Testis (tissue), 3 donors: ENCODE data around the gene PPP2R3C. TPM values are rescaled to one million over a fixed set of nuclear protein-coding genes. Genes with fewer than 3 reads are reported as not detected.

ENCODE experiments used
- DNase-seq: peaks from one replicate; pipeline ENCODE4 v3.0.0-alpha.2; 2019
- H3K27ac ChIP-seq, 2 donors: fragments of 200-600 bp; sonication (generic); one replicate each; pipeline ENCODE4 v1.5.1; 2019
- H3K27me3 ChIP-seq: fragments of 200-600 bp; sonication (generic); one replicate; pipeline ENCODE4 v1.5.1; 2019
- H3K36me3 ChIP-seq: fragments of 200-600 bp; sonication (generic); one replicate; pipeline ENCODE4 v1.5.1; 2017; ENCODE audit warnings: low read depth; ENCODE audit errors: missing control alignments
- H3K4me1 ChIP-seq: fragments of 200-600 bp; sonication (generic); one replicate; pipeline ENCODE4 v1.5.1; 2019
- H3K4me3 ChIP-seq, 2 donors: fragments of 200-600 bp; sonication (generic); one replicate each; pipeline ENCODE4 v1.5.1; 2017 to 2019
- H3K9me3 ChIP-seq: fragments of 200-600 bp; sonication (generic); one replicate; pipeline ENCODE4 v1.5.1; 2017
- POLR2A ChIP-seq: fragments of 450-650 bp; IDR thresholded peaks from one replicate; pipeline ENCODE4 v1.6.1; 2017; ENCODE audit warnings: antibody characterized with exemption, mild to moderate bottlenecking, moderate library complexity
- WGBS, 2 donors: methylation state at CpG; one replicate each; pipeline ENCODE4 v1.1.5; 2018; 5-methylcytosine and 5-hydroxymethylcytosine counted together
- intact Hi-C: fragments of 100-400 bp; cut with DNase I; formaldehyde crosslinking; loops from one replicate; pipeline ENCODE4 v1.15.1; 2023; ENCODE audit warnings: low total_unique reads
- polyA plus RNA-seq: library from polyadenylated mRNA; stranded (reverse); fragments of 350-450 nt; fragmentation: Illumina TruSeq; extraction: RNeasy Lipid Tissue Mini Kit (QIAGEN cat#74804); gene quantifications from one replicate; pipeline ENCODE4 v1.2.3, GENCODE V29; 2014; ENCODE audit warnings: low read depth, low replicate concordance; ENCODE audit not compliant: insufficient read depth
- total RNA-seq, 2 donors: library from RNA; depleted of rRNA; stranded (reverse); fragments of >200 nt; gene quantifications; one replicate each; pipeline ENCODE4 v1.2.3, GENCODE V29; 2016
- TF ChIP-seq, protein P1 (sequence below), 3 experiments: fragments of 450-650 bp in 2 of 3; fragments of 200-600 bp in 1 of 3; sonication (generic) in 1 of 3; IDR thresholded peaks; one replicate each; pipeline ENCODE4 v1.5.1; 2016 to 2019; ENCODE audit warnings: antibody characterized with exemption in 3 of 3, mild to moderate bottlenecking in 2 of 3, moderate library complexity in 1 of 3

PPP2R3C gene
- total and polyA plus RNA-seq, 3 donors from 2014 or later: 30.6 to 92.3 (median 37.5) TPM

DNA sequence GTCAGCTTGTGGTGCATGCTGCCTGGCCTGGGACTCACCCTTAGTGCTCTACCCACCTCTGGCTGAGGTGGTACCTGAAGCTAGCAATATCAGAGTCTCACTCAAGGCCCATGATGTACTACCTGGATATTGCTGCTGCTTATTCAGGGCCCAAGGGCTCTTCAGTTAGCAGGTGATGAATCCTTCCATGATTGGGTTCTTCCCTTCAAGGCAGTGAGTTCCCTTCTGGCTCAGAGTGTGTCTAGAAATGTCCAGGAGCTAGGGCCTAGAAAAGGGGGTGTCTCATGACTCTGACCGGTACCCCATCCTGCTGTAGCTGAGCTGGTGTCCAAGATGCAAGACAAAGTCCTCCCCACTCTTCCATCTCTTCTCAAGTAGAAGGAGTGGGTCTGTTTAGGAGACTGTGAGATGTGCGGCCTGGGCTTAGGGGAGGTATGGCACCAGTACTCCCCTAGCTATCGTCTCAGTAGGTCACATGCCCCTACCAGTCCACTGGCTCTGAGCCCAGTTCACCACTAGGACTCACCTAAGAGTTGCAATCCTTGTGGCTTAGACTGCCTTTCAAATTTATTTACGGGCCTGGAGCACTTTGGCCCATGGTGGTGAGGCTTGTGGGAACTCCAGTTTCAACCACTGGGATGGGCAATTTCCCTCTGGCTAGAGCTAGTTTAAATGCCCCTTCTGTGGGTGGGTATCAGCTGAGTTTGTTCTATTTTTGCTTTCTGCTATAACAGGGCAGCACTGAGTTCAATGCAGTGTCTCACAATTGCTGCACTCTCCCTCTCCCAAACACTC is 12.7 kb upstream of the PPP2R3C start:
- no peak for DNase-seq
- TF ChIP-seq POLR2A: no peak
- TF ChIP-seq, protein P1, sequence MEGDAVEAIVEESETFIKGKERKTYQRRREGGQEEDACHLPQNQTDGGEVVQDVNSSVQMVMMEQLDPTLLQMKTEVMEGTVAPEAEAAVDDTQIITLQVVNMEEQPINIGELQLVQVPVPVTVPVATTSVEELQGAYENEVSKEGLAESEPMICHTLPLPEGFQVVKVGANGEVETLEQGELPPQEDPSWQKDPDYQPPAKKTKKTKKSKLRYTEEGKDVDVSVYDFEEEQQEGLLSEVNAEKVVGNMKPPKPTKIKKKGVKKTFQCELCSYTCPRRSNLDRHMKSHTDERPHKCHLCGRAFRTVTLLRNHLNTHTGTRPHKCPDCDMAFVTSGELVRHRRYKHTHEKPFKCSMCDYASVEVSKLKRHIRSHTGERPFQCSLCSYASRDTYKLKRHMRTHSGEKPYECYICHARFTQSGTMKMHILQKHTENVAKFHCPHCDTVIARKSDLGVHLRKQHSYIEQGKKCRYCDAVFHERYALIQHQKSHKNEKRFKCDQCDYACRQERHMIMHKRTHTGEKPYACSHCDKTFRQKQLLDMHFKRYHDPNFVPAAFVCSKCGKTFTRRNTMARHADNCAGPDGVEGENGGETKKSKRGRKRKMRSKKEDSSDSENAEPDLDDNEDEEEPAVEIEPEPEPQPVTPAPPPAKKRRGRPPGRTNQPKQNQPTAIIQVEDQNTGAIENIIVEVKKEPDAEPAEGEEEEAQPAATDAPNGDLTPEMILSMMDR (IDR thresholded peaks at IDR 0.05): no peak
- WGBS, 2 donors: 91 to 93% methylated on average over 4 of the region's 4 CpGs
- Histone ChIP-seq H3K9me3 (no peaks in the 10 kb centered on the region), H3K4me3 (no peak overlapping the region), H3K36me3 (no peaks in the 10 kb centered on the region), H3K27me3 (no peaks in the 10 kb centered on the region), H3K27ac (no peak overlapping the region), H3K4me1 (no peaks in the 10 kb centered on the region)
- intact Hi-C loops: no loop called here

DNA sequence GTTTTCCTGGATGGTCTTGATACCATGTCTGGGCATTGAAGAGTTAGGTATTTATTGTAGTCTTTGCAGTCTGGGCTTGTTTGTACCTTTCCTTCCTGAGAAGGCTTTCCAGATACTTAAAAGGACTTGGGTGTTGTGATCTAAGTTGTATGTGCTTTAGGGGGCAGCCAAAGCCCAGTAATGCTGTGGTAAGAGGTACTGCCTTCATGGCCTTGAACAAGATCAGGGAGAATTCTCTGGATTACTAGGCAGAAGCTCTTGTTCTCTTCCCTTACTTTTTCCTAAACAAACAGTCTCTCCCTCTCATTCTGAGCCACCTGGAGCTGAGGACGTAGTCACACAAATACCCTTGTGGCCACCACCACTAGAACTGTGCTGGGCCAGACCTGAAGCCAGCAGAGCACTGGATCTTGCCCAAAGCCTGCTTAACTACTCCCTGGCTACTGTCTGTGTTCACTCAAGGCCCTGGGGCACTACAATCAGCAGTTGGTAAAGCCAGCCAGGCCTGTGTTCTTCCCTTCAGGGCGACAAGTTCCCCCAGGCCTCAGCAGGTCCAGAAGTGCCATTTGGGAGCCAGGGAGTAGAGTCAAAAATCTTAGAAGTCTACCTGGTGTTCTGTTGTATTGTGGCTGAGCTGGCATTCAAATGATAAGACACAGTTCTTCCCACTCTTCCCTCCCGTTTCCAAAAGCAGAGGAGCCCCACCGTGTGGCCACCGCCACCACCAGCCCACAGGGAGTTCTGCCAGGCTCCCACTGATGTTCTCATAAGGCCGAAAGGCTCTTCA is 11.9 kb upstream of the PPP2R3C start:
- 78 to 81% methylated on average over 6 of the region's 6 CpGs for WGBS, 2 donors
- Histone ChIP-seq H3K27ac (no peak overlapping the region), H3K27me3 (no peaks in the 10 kb centered on the region), H3K4me1 (no peaks in the 10 kb centered on the region), H3K4me3 (no peak overlapping the region), H3K9me3 (no peaks in the 10 kb centered on the region), H3K36me3 (no peaks in the 10 kb centered on the region)
- intact Hi-C loops: no loop called here
- no peak for DNase-seq
- no peak for TF ChIP-seq POLR2A

DNA sequence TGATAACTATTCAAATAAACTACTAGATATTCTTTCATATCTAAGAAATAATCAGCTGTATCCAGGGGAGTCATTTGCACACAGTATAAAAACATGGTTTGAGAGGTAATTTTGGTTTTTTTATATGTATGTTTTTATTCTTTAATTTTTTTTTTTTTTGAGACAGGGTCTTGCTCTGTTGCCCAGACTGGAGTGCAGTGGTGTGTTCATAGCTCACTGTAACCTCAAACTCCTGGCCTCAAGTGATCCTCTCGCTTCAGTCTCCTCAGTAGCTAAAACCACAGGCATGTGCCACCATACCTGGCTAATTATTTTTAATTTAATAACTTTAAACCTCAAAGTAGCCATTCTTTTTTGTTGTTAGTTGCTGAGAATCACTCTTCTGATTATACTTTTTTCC is 2.3 kb upstream of the PPP2R3C start:
- no peak for TF ChIP-seq POLR2A
- TF ChIP-seq, protein P1 (IDR thresholded peaks at IDR 0.05): no peak
- intact Hi-C loops: loop anchor here (10.0 kb wide), 1 partner anchor 291 kb away; no protein-coding TSS in a partner anchor
- Histone ChIP-seq H3K9me3 (no peaks in the 10 kb centered on the region), H3K36me3 (no peaks in the 10 kb centered on the region), H3K27ac (no peak overlapping the region), H3K4me3 (no peak overlapping the region), H3K27me3 (no peaks in the 10 kb centered on the region), H3K4me1 (peaks cover 11% of the 10 kb centered on the region)
- 90 to 100% methylated on average over 1 of the region's 1 CpG for WGBS, 2 donors
- DNase-seq: no peak

DNA sequence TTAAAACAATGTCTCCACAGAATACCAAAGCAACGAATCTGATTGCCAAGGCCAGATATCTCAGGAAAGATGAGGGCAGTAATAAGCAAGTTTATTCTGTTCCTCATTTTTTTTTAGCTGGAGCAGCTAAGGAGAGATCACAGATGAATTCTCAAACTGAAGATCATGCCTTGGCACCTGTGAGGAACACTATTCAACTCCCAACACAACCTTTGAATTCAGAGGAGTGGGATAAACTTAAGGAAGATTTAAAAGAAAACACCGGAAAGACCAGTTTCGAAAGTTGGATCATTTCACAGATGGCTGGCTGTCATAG is 1.6 kb upstream of the PPP2R3C start:
- H3K4me3 ChIP-seq: peak overlapping the region in 1 of 2 donors; percentile 90
- no peaks in the 10 kb centered on the region for H3K9me3 ChIP-seq
- 41 to 44% methylated on average over 3 of the region's 3 CpGs for WGBS, 2 donors
- intact Hi-C loops: loop anchor here (10.0 kb wide), 1 partner anchor 291 kb away; no protein-coding TSS in a partner anchor
- H3K27ac ChIP-seq: peak overlapping the region in 1 of 2 donors; percentile 97
- no peak for DNase-seq
- TF ChIP-seq, protein P1 (IDR thresholded peaks at IDR 0.05): no peak
- no peak for TF ChIP-seq POLR2A
- no peaks in the 10 kb centered on the region for H3K36me3 ChIP-seq
- H3K27me3 ChIP-seq: no peaks in the 10 kb centered on the region
- H3K4me1 ChIP-seq: peaks cover 11% of the 10 kb centered on the region

DNA sequence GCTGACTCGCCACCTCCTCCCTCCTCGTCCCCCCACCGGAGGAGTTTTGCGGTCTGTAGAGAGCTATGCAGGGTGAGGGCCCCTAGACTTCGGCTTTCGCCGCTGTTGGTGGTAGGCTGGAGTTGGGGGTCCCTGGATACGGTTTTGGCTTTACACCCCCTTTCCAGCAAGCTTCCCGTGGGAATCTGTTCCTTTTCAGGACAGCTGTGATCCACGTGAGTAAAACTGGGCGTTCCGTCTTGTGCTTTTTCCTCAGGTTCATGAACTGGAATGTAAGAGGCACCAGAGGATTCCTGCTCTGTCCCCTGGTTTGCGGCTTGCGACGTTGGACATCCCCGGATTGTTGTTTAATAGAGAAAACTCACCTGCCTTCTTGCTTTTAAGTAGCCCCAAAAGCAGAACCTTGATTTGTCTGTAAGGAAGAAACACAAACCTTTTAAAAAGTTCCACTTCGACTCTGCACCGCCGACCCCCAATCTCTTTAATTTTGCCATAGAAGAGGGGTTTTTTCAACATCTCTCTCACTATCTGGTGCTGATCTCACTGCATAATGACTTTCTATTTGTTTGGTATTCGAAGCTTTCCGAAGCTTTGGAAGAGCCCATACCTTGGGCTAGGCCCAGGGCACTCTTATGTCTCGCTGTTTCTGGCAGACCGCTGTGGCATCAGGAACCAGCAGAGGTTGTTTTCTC is 1.1 kb upstream of the PPP2R3C start:
- 4 to 7% methylated on average over 18 to 23 of the region's 23 CpGs for WGBS, 2 donors

More for the DNA sequence above, 1.1 kb upstream of the PPP2R3C start:
- TF ChIP-seq, protein P1 (IDR thresholded peaks at IDR 0.05): no peak
- no peak for TF ChIP-seq POLR2A
- intact Hi-C loops: loop anchor here (10.0 kb wide), 1 partner anchor 292 kb away; no protein-coding TSS in a partner anchor
- Histone ChIP-seq H3K9me3 (no peaks in the 10 kb centered on the region), H3K27me3 (no peaks in the 10 kb centered on the region), H3K27ac (peak overlapping the region; percentile 96 to 97), H3K36me3 (no peaks in the 10 kb centered on the region), H3K4me3 (peak overlapping the region; percentile 79 to 90), H3K4me1 (peaks cover 11% of the 10 kb centered on the region)
- DNase-seq: no peak
